Measurements from ENCODE around the gene POMP.

DNA sequence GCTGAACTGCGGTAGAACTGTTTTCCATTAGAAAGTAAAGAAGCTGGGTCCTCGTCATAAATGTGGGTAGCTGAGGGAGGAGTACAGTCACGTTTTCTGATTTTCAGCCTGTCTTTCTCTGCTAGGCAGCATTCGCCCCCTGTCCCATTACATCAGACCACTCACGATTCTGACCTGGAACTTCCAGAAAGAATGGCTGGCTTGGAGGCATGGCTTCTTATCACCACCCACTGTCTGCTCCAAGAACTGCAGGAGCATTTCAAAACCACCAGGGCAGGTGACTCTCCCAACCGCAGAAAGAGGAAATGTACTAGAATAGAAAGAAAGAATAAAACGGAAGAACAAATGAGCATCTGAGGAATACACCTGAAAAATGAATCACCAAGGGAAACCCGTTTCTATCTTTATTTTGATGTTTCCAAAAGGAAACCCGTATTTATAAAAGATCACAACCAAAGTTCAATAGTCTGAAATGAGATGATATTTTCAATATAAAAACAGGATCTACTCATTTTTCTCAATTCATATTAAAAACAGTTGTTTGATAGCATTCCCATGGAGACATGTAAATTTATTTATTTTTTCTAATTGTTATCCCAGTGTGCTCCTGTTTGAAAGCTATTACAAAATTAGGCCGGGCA is 22.1 kb upstream of the POMP start:
- TF ChIP-seq FOXK1 (CRISPR knock-in tag; IDR thresholded peaks at IDR 0.05) (no peak), MYBL2 (CRISPR knock-in tag; IDR thresholded peaks at IDR 0.05) (no peak), ETV6 (CRISPR knock-in tag; IDR thresholded peaks at IDR 0.05) (no peak), TCF7 (CRISPR knock-in tag; IDR thresholded peaks at IDR 0.05; ENCODE audit: low read depth) (no peak), ESRRA (CRISPR knock-in tag; IDR thresholded peaks at IDR 0.05; ENCODE audit: borderline replicate concordance) (no peak)
- TF ChIP-seq, protein P1, sequence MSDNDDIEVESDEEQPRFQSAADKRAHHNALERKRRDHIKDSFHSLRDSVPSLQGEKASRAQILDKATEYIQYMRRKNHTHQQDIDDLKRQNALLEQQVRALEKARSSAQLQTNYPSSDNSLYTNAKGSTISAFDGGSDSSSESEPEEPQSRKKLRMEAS (CRISPR knock-in tag; IDR thresholded peaks at IDR 0.05), result no peak; the same call in 1 of the 2 replicates
- TF ChIP-seq, protein P2, sequence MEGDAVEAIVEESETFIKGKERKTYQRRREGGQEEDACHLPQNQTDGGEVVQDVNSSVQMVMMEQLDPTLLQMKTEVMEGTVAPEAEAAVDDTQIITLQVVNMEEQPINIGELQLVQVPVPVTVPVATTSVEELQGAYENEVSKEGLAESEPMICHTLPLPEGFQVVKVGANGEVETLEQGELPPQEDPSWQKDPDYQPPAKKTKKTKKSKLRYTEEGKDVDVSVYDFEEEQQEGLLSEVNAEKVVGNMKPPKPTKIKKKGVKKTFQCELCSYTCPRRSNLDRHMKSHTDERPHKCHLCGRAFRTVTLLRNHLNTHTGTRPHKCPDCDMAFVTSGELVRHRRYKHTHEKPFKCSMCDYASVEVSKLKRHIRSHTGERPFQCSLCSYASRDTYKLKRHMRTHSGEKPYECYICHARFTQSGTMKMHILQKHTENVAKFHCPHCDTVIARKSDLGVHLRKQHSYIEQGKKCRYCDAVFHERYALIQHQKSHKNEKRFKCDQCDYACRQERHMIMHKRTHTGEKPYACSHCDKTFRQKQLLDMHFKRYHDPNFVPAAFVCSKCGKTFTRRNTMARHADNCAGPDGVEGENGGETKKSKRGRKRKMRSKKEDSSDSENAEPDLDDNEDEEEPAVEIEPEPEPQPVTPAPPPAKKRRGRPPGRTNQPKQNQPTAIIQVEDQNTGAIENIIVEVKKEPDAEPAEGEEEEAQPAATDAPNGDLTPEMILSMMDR (IDR thresholded peaks at IDR 0.05), result peak; percentile 63; the same call in 1 of the 2 replicates
- TF ChIP-seq, protein P3, sequence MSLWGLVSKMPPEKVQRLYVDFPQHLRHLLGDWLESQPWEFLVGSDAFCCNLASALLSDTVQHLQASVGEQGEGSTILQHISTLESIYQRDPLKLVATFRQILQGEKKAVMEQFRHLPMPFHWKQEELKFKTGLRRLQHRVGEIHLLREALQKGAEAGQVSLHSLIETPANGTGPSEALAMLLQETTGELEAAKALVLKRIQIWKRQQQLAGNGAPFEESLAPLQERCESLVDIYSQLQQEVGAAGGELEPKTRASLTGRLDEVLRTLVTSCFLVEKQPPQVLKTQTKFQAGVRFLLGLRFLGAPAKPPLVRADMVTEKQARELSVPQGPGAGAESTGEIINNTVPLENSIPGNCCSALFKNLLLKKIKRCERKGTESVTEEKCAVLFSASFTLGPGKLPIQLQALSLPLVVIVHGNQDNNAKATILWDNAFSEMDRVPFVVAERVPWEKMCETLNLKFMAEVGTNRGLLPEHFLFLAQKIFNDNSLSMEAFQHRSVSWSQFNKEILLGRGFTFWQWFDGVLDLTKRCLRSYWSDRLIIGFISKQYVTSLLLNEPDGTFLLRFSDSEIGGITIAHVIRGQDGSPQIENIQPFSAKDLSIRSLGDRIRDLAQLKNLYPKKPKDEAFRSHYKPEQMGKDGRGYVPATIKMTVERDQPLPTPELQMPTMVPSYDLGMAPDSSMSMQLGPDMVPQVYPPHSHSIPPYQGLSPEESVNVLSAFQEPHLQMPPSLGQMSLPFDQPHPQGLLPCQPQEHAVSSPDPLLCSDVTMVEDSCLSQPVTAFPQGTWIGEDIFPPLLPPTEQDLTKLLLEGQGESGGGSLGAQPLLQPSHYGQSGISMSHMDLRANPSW (CRISPR knock-in tag; conservative IDR thresholded peaks at IDR 0.05; ENCODE audit: low read depth), result no peak
- TF ChIP-seq, protein P4, sequence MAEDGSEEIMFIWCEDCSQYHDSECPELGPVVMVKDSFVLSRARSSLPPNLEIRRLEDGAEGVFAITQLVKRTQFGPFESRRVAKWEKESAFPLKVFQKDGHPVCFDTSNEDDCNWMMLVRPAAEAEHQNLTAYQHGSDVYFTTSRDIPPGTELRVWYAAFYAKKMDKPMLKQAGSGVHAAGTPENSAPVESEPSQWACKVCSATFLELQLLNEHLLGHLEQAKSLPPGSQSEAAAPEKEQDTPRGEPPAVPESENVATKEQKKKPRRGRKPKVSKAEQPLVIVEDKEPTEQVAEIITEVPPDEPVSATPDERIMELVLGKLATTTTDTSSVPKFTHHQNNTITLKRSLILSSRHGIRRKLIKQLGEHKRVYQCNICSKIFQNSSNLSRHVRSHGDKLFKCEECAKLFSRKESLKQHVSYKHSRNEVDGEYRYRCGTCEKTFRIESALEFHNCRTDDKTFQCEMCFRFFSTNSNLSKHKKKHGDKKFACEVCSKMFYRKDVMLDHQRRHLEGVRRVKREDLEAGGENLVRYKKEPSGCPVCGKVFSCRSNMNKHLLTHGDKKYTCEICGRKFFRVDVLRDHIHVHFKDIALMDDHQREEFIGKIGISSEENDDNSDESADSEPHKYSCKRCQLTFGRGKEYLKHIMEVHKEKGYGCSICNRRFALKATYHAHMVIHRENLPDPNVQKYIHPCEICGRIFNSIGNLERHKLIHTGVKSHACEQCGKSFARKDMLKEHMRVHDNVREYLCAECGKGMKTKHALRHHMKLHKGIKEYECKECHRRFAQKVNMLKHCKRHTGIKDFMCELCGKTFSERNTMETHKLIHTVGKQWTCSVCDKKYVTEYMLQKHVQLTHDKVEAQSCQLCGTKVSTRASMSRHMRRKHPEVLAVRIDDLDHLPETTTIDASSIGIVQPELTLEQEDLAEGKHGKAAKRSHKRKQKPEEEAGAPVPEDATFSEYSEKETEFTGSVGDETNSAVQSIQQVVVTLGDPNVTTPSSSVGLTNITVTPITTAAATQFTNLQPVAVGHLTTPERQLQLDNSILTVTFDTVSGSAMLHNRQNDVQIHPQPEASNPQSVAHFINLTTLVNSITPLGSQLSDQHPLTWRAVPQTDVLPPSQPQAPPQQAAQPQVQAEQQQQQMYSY (CRISPR knock-in tag; IDR thresholded peaks at IDR 0.05), result no peak
- TF ChIP-seq, protein P5, sequence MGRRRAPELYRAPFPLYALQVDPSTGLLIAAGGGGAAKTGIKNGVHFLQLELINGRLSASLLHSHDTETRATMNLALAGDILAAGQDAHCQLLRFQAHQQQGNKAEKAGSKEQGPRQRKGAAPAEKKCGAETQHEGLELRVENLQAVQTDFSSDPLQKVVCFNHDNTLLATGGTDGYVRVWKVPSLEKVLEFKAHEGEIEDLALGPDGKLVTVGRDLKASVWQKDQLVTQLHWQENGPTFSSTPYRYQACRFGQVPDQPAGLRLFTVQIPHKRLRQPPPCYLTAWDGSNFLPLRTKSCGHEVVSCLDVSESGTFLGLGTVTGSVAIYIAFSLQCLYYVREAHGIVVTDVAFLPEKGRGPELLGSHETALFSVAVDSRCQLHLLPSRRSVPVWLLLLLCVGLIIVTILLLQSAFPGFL (CRISPR knock-in tag; IDR thresholded peaks at IDR 0.05; ENCODE audit: borderline replicate concordance), result no peak
